ENCODE data around the gene SLC4A7.
"Not testable (repeated sequence)": the region's sequence is repeated elsewhere in the genome, so short reads cannot be mapped to it uniquely, and the experiment has no call there.

SLC4A7 gene

GRCh38 chr3:27486336-27486735 is 2.2 kb upstream of the SLC4A7 start:
- no peak for DNase-seq

- DNase-seq: no peak
Measured at GRCh38 chr3:27485866-27486265, 1.7 kb upstream of the SLC4A7 start.

GRCh38 chr3:27483117-27484014 is 818 bp downstream of the SLC4A7 start:
- peak; percentile 72 for DNase-seq

GRCh38 chr3:27479806-27480543 is 4.2 kb downstream of the SLC4A7 start:
- peak; percentile 60 for DNase-seq

GRCh38 chr3:27471923-27472550 is 12.1 kb downstream of the SLC4A7 start:
- DNase-seq: no peak

GRCh38 chr3:27468283-27468886 is 15.8 kb downstream of the SLC4A7 start:
- DNase-seq: no peak

- peak; percentile 82 for DNase-seq
Measured at GRCh38 chr3:27467545-27467944, 16.6 kb downstream of the SLC4A7 start.

- no peak for DNase-seq
Measured at GRCh38 chr3:27464646-27465045, 19.5 kb downstream of the SLC4A7 start.

- DNase-seq: no peak
Measured at GRCh38 chr3:27462228-27462627, 22.0 kb downstream of the SLC4A7 start.

GRCh38 chr3:27458929-27459328 is 25.3 kb downstream of the SLC4A7 start:
- no peak for DNase-seq

GRCh38 chr3:27456554-27456953 is 27.6 kb downstream of the SLC4A7 start:
- DNase-seq: no peak

GRCh38 chr3:27454914-27455313 is 29.3 kb downstream of the SLC4A7 start:
- DNase-seq: no peak

GRCh38 chr3:27454461-27454860 is 29.7 kb downstream of the SLC4A7 start:
- DNase-seq: no peak

- no peak for DNase-seq
Measured at GRCh38 chr3:27452368-27453090, 31.7 kb downstream of the SLC4A7 start.

- DNase-seq: no peak
Measured at GRCh38 chr3:27451842-27452241, 32.3 kb downstream of the SLC4A7 start.

- DNase-seq: no peak
Measured at GRCh38 chr3:27451251-27451650, 32.9 kb downstream of the SLC4A7 start.

- no peak for DNase-seq
Measured at GRCh38 chr3:27449530-27450150, 34.5 kb downstream of the SLC4A7 start.

GRCh38 chr3:27442995-27443394 is 41.2 kb downstream of the SLC4A7 start:
- DNase-seq: not testable (repeated sequence)

- DNase-seq: not testable (repeated sequence)
Measured at GRCh38 chr3:27438352-27438751, 45.8 kb downstream of the SLC4A7 start.

- DNase-seq: no peak
Measured at GRCh38 chr3:27431116-27431515, 53.1 kb downstream of the SLC4A7 start.

GRCh38 chr3:27429909-27430308 is 54.3 kb downstream of the SLC4A7 start:
- no peak for DNase-seq

- DNase-seq: no peak
Measured at GRCh38 chr3:27428446-27428845, 55.7 kb downstream of the SLC4A7 start.

All from hematopoietic multipotent progenitor cell treated with erythropoietin and hydrocortisone succinate and interleukin-3 and kit ligand, for 6 days (in vitro differentiated cells).